ENCODE measurements around the gene FGF19. TPM values are rescaled to one million over a fixed set of nuclear protein-coding genes. Genes with fewer than 3 reads are reported as not detected.

FGF19 gene
- total RNA-seq, 1 experiment from 2014 or later: 0.69 TPM

DNA sequence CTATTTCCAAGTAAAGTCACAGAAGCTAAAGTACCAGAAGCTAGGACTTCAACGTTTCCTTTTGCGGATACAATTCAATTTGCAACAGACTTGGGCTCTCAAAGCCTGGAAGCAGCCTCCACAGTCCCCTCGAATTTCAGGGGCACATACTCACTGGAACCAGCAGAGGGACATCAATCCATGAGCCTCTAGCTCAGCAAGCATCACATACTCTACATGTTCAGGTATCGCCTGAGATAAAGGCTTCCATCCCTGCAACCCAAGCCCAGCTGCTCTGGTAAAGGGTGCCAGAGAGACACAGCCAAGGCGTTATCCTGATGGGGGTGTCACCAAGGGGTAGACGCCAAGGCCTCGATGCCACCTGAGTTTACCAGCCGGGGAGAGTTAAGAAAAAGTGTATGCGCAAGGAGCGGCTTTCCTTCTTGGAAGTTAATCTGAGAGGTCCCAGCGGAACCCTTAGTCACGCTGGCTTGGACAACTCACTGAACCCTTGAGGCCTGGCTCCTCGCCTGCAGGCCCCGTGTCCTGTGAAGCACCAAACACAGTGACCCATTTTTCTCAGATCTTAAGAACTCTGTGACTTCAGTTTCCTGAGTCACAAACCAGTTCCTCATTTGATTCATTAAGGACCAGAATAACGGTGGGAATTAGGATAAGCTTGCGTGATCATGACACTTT is 41.7 kb downstream of the FGF19 start:
- Histone ChIP-seq H3K36me3 (ENCODE audit: insufficient read depth, low read length, poor library complexity, severe bottlenecking) (peaks cover 8% of the 10 kb centered on the region), H3K9me3 (ENCODE audit: low read depth, low read length, poor library complexity, severe bottlenecking) (no peaks in the 10 kb centered on the region), H3K27ac (ENCODE audit: low read depth, low read length, poor library complexity, severe bottlenecking) (no peak overlapping the region), H3K27me3 (replicated peaks; ENCODE audit: insufficient read depth, low read depth, low read length, poor library complexity) (no peaks in the 10 kb centered on the region), H3K4me3 (ENCODE audit: low read depth, low read length, poor library complexity, severe bottlenecking) (no peak overlapping the region), H3K4me1 (ENCODE audit: insufficient read depth, low read length, poor library complexity, severe bottlenecking) (peaks cover 8% of the 10 kb centered on the region)
- DNase-seq (ENCODE audit: low spot score): peak; percentile 62
- ChIA-PET CTCF (interaction anchor here (0.5 to 1.5 kb wide), 2 partner anchors 21 to 539 kb away, joined by 4 to 11 read pairs; no protein-coding TSS in a partner anchor), POLR2A (ENCODE audit: low non-redundant PET) (no interaction called here)
- TF ChIP-seq EZH2 (IDR thresholded peaks at IDR 0.05; ENCODE audit: borderline replicate concordance, low read depth, low read length, poor library complexity, severe bottlenecking): no peak
- TF ChIP-seq, protein P1, sequence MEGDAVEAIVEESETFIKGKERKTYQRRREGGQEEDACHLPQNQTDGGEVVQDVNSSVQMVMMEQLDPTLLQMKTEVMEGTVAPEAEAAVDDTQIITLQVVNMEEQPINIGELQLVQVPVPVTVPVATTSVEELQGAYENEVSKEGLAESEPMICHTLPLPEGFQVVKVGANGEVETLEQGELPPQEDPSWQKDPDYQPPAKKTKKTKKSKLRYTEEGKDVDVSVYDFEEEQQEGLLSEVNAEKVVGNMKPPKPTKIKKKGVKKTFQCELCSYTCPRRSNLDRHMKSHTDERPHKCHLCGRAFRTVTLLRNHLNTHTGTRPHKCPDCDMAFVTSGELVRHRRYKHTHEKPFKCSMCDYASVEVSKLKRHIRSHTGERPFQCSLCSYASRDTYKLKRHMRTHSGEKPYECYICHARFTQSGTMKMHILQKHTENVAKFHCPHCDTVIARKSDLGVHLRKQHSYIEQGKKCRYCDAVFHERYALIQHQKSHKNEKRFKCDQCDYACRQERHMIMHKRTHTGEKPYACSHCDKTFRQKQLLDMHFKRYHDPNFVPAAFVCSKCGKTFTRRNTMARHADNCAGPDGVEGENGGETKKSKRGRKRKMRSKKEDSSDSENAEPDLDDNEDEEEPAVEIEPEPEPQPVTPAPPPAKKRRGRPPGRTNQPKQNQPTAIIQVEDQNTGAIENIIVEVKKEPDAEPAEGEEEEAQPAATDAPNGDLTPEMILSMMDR (conservative IDR thresholded peaks at IDR 0.05; ENCODE audit: low read depth, low read length): peak; percentile 54
- intact Hi-C loops (cut with micrococcal nuclease; ENCODE audit: unreplicated experiment): no loop called here
- no TSS peak for BruUV-seq (replicated peaks)

- intact Hi-C loops (cut with micrococcal nuclease; ENCODE audit: unreplicated experiment): no loop called here
- H3K36me3 ChIP-seq (ENCODE audit: insufficient read depth, low read length, poor library complexity, severe bottlenecking): peaks cover 5% of the 10 kb centered on the region
- H3K27me3 ChIP-seq (replicated peaks; ENCODE audit: insufficient read depth, low read depth, low read length, poor library complexity): no peaks in the 10 kb centered on the region
- no peaks in the 10 kb centered on the region for H3K9me3 ChIP-seq (ENCODE audit: low read depth, low read length, poor library complexity, severe bottlenecking)
- TF ChIP-seq, protein P1 (conservative IDR thresholded peaks at IDR 0.05; ENCODE audit: low read depth, low read length): no peak
- no peak for TF ChIP-seq EZH2 (IDR thresholded peaks at IDR 0.05; ENCODE audit: borderline replicate concordance, low read depth, low read length, poor library complexity, severe bottlenecking)
- H3K4me3 ChIP-seq (ENCODE audit: low read depth, low read length, poor library complexity, severe bottlenecking): no peak overlapping the region
- no peak for DNase-seq (ENCODE audit: low spot score)
- H3K4me1 ChIP-seq (ENCODE audit: insufficient read depth, low read length, poor library complexity, severe bottlenecking): peaks cover 8% of the 10 kb centered on the region
- H3K27ac ChIP-seq (ENCODE audit: low read depth, low read length, poor library complexity, severe bottlenecking): no peak overlapping the region
- BruUV-seq (replicated peaks): no TSS peak
- ChIA-PET CTCF (interaction anchor here (0.5 to 1.5 kb wide), 2 partner anchors 22 to 539 kb away, joined by 4 to 11 read pairs; no protein-coding TSS in a partner anchor), POLR2A (ENCODE audit: low non-redundant PET) (no interaction called here)
Observed at GRCh38 chr11:69661413-69661715, 42.5 kb downstream of the FGF19 start.

DNA sequence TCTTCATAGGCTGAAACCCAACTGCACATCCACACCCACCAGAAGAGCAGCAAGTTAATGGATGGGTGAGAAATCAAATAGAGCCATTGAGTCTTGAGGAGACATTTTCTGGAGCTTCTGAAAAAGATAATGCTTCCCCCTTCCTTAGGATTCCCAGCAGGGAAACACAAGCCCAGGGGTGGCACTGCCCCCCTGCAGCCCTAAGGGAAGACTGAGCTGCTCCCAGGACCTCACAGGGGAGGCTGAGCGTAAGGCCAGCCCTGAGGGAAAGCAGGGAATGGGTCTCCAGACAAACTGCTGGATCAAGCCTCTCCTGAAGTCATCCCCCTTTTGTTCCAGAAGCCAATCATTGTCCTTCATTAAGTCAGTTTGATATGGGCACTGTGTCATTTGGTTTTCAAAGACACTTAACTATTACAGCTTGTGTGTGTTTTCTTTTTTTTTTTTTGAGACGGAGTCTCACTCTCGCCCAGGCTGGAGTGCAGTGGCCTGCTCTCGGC is 43.8 kb downstream of the FGF19 start:
- Histone ChIP-seq H3K9me3 (ENCODE audit: low read depth, low read length, poor library complexity, severe bottlenecking) (no peaks in the 10 kb centered on the region), H3K27me3 (replicated peaks; ENCODE audit: insufficient read depth, low read depth, low read length, poor library complexity) (no peaks in the 10 kb centered on the region), H3K4me3 (ENCODE audit: low read depth, low read length, poor library complexity, severe bottlenecking) (no peak overlapping the region), H3K36me3 (ENCODE audit: insufficient read depth, low read length, poor library complexity, severe bottlenecking) (peaks cover 3% of the 10 kb centered on the region), H3K27ac (ENCODE audit: low read depth, low read length, poor library complexity, severe bottlenecking) (peak overlapping the region; percentile 7), H3K4me1 (ENCODE audit: insufficient read depth, low read length, poor library complexity, severe bottlenecking) (peaks cover 8% of the 10 kb centered on the region)
- no TSS peak for BruUV-seq (replicated peaks)
- ChIA-PET CTCF (interaction anchor here (1.4 kb wide), 1 partner anchor 10 kb away, joined by 3 read pairs; no protein-coding TSS in a partner anchor), POLR2A (ENCODE audit: low non-redundant PET) (no interaction called here)
- intact Hi-C loops (cut with micrococcal nuclease; ENCODE audit: unreplicated experiment): no loop called here
- TF ChIP-seq, protein P1 (conservative IDR thresholded peaks at IDR 0.05; ENCODE audit: low read depth, low read length): no peak
- TF ChIP-seq EZH2 (IDR thresholded peaks at IDR 0.05; ENCODE audit: borderline replicate concordance, low read depth, low read length, poor library complexity, severe bottlenecking): no peak
- DNase-seq (ENCODE audit: low spot score): no peak
